HCT116 (cell line): ENCODE measurements around the gene KIFC3. TPM values are rescaled to one million over a fixed set of nuclear protein-coding genes. Genes with fewer than 3 reads are reported as not detected.

Source experiments
- ATAC-seq: fragments of 200-7000 bp; cut with Tn5 transposase; 2 replicates; pipeline ENCODE4 v1.9.1; 2020; ENCODE audit warnings: mild to moderate bottlenecking, moderate library complexity
- BruUV-seq: library from RNA; stranded (reverse); fragments of 400-500 nt; replicated peaks from 2 replicates; lab custom pipeline; 2021; lab: Mats Ljungman, UMichigan
- CTCF ChIA-PET: fragments of 300-600 bp; sonication (Branson Sonifier 250); formaldehyde crosslinking; loops from one replicate; lab custom pipeline; 2021; ENCODE audit warnings: antibody characterized with exemption; lab: Charles Lee
- POLR2A ChIA-PET: fragments of 300-600, 350-600 bp; sonication (Branson Sonifier 250); formaldehyde crosslinking; loops from one replicate; lab custom pipeline; 2021; ENCODE audit warnings: antibody characterized with exemption; lab: Charles Lee
- RAD21 ChIA-PET, 2 experiments: fragments of 300-600 bp; sonication (Branson Sonifier 250); formaldehyde crosslinking; loops; one replicate each; lab custom pipeline; 2023; ENCODE audit warnings: low total read pairs in 2 of 2; ENCODE audit not compliant: uncharacterized antibody in 2 of 2, unreplicated experiment in 2 of 2, low non-redundant PET in 1 of 2; lab: Charles Lee
- DNase-seq: peaks from one replicate; pipeline ENCODE4 v3.0.0-alpha.2; 2010; ENCODE audit warnings: low read depth, low spot score
- H2AFZ ChIP-seq: fragments of 200-600 bp; shearing (Covaris generic), sonication (generic); 2 replicates; pipeline ENCODE4 v1.6.1; 2017; ENCODE audit warnings: low read depth, mixed run types, mixed read lengths, antibody characterized with exemption, low read length; ENCODE audit not compliant: poor library complexity, severe bottlenecking
- H3K27ac ChIP-seq: 2 replicates; pipeline ENCODE4 v1.5.1; 2012; ENCODE audit warnings: low read depth, low read length
- H3K27me3 ChIP-seq: fragments of 200-600 bp; sonication (generic); 2 replicates; pipeline ENCODE4 v1.6.1; 2016; ENCODE audit warnings: mixed run types, low read length, mixed read lengths; ENCODE audit not compliant: insufficient read depth
- H3K36me3 ChIP-seq, 2 experiments: fragments of 200-500 bp in 1 of 2; fragments of 200-600 bp in 1 of 2; sonication (Bioruptor generic) in 1 of 2; sonication (generic) in 1 of 2; 2 replicates each; pipeline versions ENCODE4 v1.5.1 to v1.6.1; 2014 to 2016; ENCODE audit warnings: low read length in 2 of 2, inconsistent platforms in 1 of 2, mixed read lengths in 1 of 2, mixed run types in 1 of 2; ENCODE audit not compliant: insufficient read depth in 2 of 2, control insufficient read depth in 1 of 2
- H3K4me1 ChIP-seq, 2 experiments: fragments of 200-600 bp in 1 of 2; sonication (generic) in 1 of 2; 2 replicates each; pipeline versions ENCODE4 v1.5.1 to v1.6.1; 2012 to 2017; ENCODE audit warnings: low read length in 2 of 2, inconsistent platforms in 1 of 2, mild to moderate bottlenecking in 1 of 2, mixed read lengths in 1 of 2, mixed run types in 1 of 2, moderate library complexity in 1 of 2; ENCODE audit not compliant: insufficient read depth in 2 of 2, control insufficient read depth in 1 of 2
- H3K4me2 ChIP-seq: fragments of 200-600 bp; sonication (generic); 2 replicates; pipeline ENCODE4 v1.6.1; 2017; ENCODE audit warnings: mixed run types, low read length, mixed read lengths
- H3K4me3 ChIP-seq, 2 experiments: fragments of 200-600 bp in 1 of 2; sonication (generic) in 1 of 2; replicated peaks in 1 of 2; 2 replicates each; pipeline ENCODE4 v1.5.1; 2011 to 2016; ENCODE audit warnings: low read length in 2 of 2, control low read depth in 1 of 2, low read depth in 1 of 2, mild to moderate bottlenecking in 1 of 2, mixed read lengths in 1 of 2, mixed run types in 1 of 2
- H3K79me2 ChIP-seq: fragments of 200-600 bp; sonication (generic); 2 replicates; pipeline ENCODE4 v1.6.1; 2017; ENCODE audit warnings: mild to moderate bottlenecking, mixed run types, low read length, moderate library complexity, mixed read lengths; ENCODE audit not compliant: insufficient read depth
- H3K9ac ChIP-seq: fragments of 200-600 bp; sonication (generic); 2 replicates; pipeline ENCODE4 v1.6.1; 2016; ENCODE audit warnings: low read length, mixed read lengths
- H3K9me2 ChIP-seq: fragments of 200-600 bp; sonication (generic), shearing (Covaris generic); 2 replicates; pipeline ENCODE4 v1.6.1; 2017; ENCODE audit warnings: mixed run types, mild to moderate bottlenecking, moderate library complexity; ENCODE audit not compliant: insufficient read depth
- H3K9me3 ChIP-seq, 2 experiments: fragments of 200-500 bp in 1 of 2; fragments of 200-600 bp in 1 of 2; sonication (Bioruptor generic) in 1 of 2; sonication (generic) in 1 of 2; 2 replicates each; pipeline ENCODE4 v1.6.1; 2014 to 2017; ENCODE audit warnings: low read length in 2 of 2, mixed read lengths in 2 of 2, inconsistent platforms in 1 of 2, low read depth in 1 of 2, mild to moderate bottlenecking in 1 of 2, mixed run types in 1 of 2, moderate library complexity in 1 of 2; ENCODE audit not compliant: control insufficient read depth in 1 of 2, insufficient read depth in 1 of 2
- H4K20me1 ChIP-seq: fragments of 200-600 bp; sonication (generic), shearing (Covaris generic); 2 replicates; pipeline ENCODE4 v1.6.1; 2017; ENCODE audit warnings: mixed run types, mild to moderate bottlenecking, moderate library complexity; ENCODE audit not compliant: insufficient read depth
- CTCF ChIP-seq, 3 experiments: fragments of 200-600 bp in 1 of 3; sonication (generic) in 1 of 3; IDR thresholded peaks in 2 of 3; conservative IDR thresholded peaks in 1 of 3; 2 replicates each; pipeline ENCODE4 v1.5.1; 2012 to 2017; ENCODE audit warnings: low read depth in 2 of 3, low read length in 2 of 3, antibody characterized with exemption in 1 of 3, borderline replicate concordance in 1 of 3, control low read depth in 1 of 3, mild to moderate bottlenecking in 1 of 3, mixed read lengths in 1 of 3, mixed run types in 1 of 3, moderate library complexity in 1 of 3; ENCODE audit not compliant: insufficient read depth in 1 of 3
- MAX ChIP-seq: IDR thresholded peaks from 2 replicates; pipeline ENCODE4 v1.6.1; 2012
- POLR2AphosphoS5 ChIP-seq: IDR thresholded peaks from 2 replicates; pipeline ENCODE4 v1.6.1; 2011; ENCODE audit warnings: mild to moderate bottlenecking, low read depth, low read length, moderate library complexity
- RAD21 ChIP-seq: IDR thresholded peaks from 2 replicates; pipeline ENCODE4 v1.6.1; 2012; ENCODE audit warnings: low read depth, mild to moderate bottlenecking
- intact Hi-C: fragments of 100-400 bp; cut with micrococcal nuclease; formaldehyde crosslinking; loops from 2 replicates; pipeline ENCODE4 v1.10.0; 2022
- total RNA-seq: library from RNA; stranded (reverse); gene quantifications from one replicate; pipeline ENCODE4 v1.2.1, GENCODE V29; 2021; ENCODE audit not compliant: unreplicated experiment

The KIFC3 gene
- total RNA-seq, 1 experiment from 2014 or later = 31.9 TPM

GRCh38 chr16:57757326-57757786 is 44.9 kb downstream of the KIFC3 start:
- RAD21 ChIA-PET = interaction anchor here in 1 of 2 experiments (1.7 kb wide), 1 partner anchor 106 kb away, joined by 5 read pairs; no protein-coding TSS in a partner anchor
- H3K4me3 ChIP-seq = no peak overlapping the region
- TF ChIP-seq MAX (no peak), CTCF (IDR thresholded peaks at IDR 0.05 in 2 of 3, conservative IDR thresholded peaks at IDR 0.05 in 1 of 3; ENCODE audit: borderline replicate concordance in 1 of 3, insufficient read depth in 1 of 3, low read depth in 2 of 3, low read length in 2 of 3) (peak; percentile 92 to 97 (median 93)), POLR2AphosphoS5 (peak; percentile 19; the same call in 1 of the 2 replicates), RAD21 (peak; percentile 99)
- H4K20me1 ChIP-seq = no peaks in the 10 kb centered on the region
- ATAC-seq (peak; percentile 96), DNase-seq (no peak)
- no peak overlapping the region for H3K4me2 ChIP-seq
- H3K4me1 ChIP-seq = peaks cover 0 to 3% of the 10 kb centered on the region in 2 experiments; a peak in 1 of 4 replicates
- H3K36me3 ChIP-seq = 0 out of 4 replicates have a peak, but pooled peaks cover 0 to 2% of the 10 kb centered on the region in 2 experiments
- no TSS peak for BruUV-seq
- CTCF ChIA-PET = interaction anchor here (1.3 to 3.2 kb wide), 2 partner anchors 106 to 181 kb away, joined by 4 to 18 read pairs; no protein-coding TSS in a partner anchor
- POLR2A ChIA-PET = no interaction called here
- H3K9me2 ChIP-seq = no peaks in the 10 kb centered on the region
- no peaks in the 10 kb centered on the region for H3K79me2 ChIP-seq
- no peaks in the 10 kb centered on the region for H3K27me3 ChIP-seq
- no peaks in the 10 kb centered on the region for H3K9me3 ChIP-seq
- H2AFZ ChIP-seq = no peak overlapping the region
- no peak overlapping the region for H3K27ac ChIP-seq
- intact Hi-C loops = loop anchor here (1.0 to 10.0 kb wide), 3 partner anchors 106 to 237 kb away; no protein-coding TSS in a partner anchor
- no peak overlapping the region for H3K9ac ChIP-seq
